Heart left ventricle (tissue), 13 donors: ENCODE results near the gene MYO3A.

Experiments used
- CTCF ChIP-seq, 12 donors: fragments of 200-600 bp; sonication (generic) in 4 of 12; IDR thresholded peaks; one replicate each; pipeline versions ENCODE4 v1.5.0 to v1.8.0; 2018 to 2022; ENCODE audit warnings: antibody characterized with exemption in 12 of 12, mild to moderate bottlenecking in 5 of 12
- POLR2A ChIP-seq, 2 donors: fragments of 450-650 bp; IDR thresholded peaks; one replicate each; pipeline ENCODE4 v1.6.1; 2017; ENCODE audit warnings: antibody characterized with exemption in 2 of 2, mild to moderate bottlenecking in 2 of 2, moderate library complexity in 2 of 2
- donor health status: ischemic (EF 13 %, LVEDD 7.1; RV severe dilation, severe dysfunction).
- donor health status: DM: no; HTN: yes; CAD: no.
- donor health status: DM: no; HTN: no; CAD: no.
- donor health status: ischemic (EF 25% LVEDD 6.9; RV normal size, moderate dysfunction).
- donor health status: ischemic (EF 25% LVEDD 5.7; RV mildly dilated, moderate dysfunction).
- donor health status: ischemic (EF 35%, LVEDD 5.7; RV mildly dilated, moderate dysfunction).
- donor health status: nonischemic (EF 11% LVEDD 7.7; RV severe dilation, severe dysfunction).
- donor health status: DM: yes; HTN: yes; CAD: no.
- donor health status: PGD.
- donor health status: ischemic (EF 29% LVEDD 5.4; RV normal size, mild dysfunction).
- donor health status: nonischemic (EF 23%, LVEDD 6.1; RV moderate dilation, normal function).

- TF ChIP-seq CTCF (IDR thresholded peaks at IDR 0.05) (no peak), POLR2A (IDR thresholded peaks at IDR 0.05) (no peak)
Measured at GRCh38 chr10:26232174-26232573, 298.1 kb downstream of the MYO3A start.
